Activated naive CD4-positive, alpha-beta T cell treated with anti-CD3 and anti-CD28 coated beads for 36 hours (primary cell): ENCODE results near the gene RASSF3. TPM values are rescaled to one million over a fixed set of nuclear protein-coding genes. Genes with fewer than 3 reads are reported as not detected.

Experiments used
- CTCF ChIA-PET: fragments of 350-600 bp; sonication (Branson Sonifier 250); formaldehyde crosslinking; loops from one replicate; lab custom pipeline; 2021; ENCODE audit warnings: antibody characterized with exemption; lab: Charles Lee
- DNase-seq: peaks from one replicate; pipeline ENCODE4 v3.0.0-alpha.2; 2020
- H3K27ac Mint-ChIP-seq: one replicate; pipeline ENCODE4 v1.8.0; 2021; ENCODE audit warnings: mild to moderate bottlenecking, mixed read lengths
- H3K27me3 Mint-ChIP-seq: one replicate; pipeline ENCODE4 v1.8.0; 2021; ENCODE audit warnings: low read depth, mixed read lengths
- H3K36me3 Mint-ChIP-seq: one replicate; pipeline ENCODE4 v1.8.0; 2021; ENCODE audit warnings: low read depth, mixed read lengths
- H3K4me1 Mint-ChIP-seq: one replicate; pipeline ENCODE4 v1.8.0; 2021; ENCODE audit warnings: low read depth, mixed read lengths
- H3K4me3 Mint-ChIP-seq: one replicate; pipeline ENCODE4 v1.8.0; 2021; ENCODE audit warnings: mild to moderate bottlenecking, moderate library complexity, mixed read lengths
- H3K9me3 Mint-ChIP-seq: one replicate; pipeline ENCODE4 v1.8.0; 2021; ENCODE audit warnings: mixed read lengths
- intact Hi-C: fragments of 100-400 bp; cut with micrococcal nuclease; formaldehyde crosslinking; loops from one replicate; pipeline ENCODE4 v1.15.1; 2023
- total RNA-seq, 2 experiments: library from RNA; stranded (reverse); gene quantifications; one replicate each; pipeline ENCODE4 v1.2.3, GENCODE V29; 2021

RASSF3 gene
- total RNA-seq, 2 experiments from 2014 or later: 39.4 to 43.8 TPM

DNA sequence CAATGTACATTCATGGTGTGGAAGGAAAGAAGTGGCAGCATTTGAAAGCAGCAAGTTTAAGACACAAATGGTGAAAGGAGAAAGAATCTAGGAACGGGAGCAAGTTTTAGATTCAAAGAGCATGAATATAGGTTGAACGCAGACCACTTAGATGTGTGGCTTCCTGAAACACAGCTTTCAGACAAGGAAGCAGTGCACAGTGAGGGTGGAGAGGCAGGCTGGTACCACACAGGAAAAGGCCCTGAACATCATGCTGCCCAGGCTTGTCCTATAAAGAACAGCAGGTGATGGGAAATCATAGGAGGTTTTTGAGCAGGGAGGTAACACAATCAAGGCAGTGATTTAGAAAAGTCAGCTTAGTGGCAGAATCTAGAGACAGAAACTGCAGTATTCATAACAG is 113.3 kb downstream of the RASSF3 start:
- peaks cover 21% of the 10 kb centered on the region for H3K36me3 Mint-ChIP-seq
- DNase-seq: no peak
- H3K27ac Mint-ChIP-seq: peak overlapping the region; percentile 10
- H3K9me3 Mint-ChIP-seq: no peaks in the 10 kb centered on the region
- CTCF ChIA-PET: no interaction called here
- H3K27me3 Mint-ChIP-seq: no peaks in the 10 kb centered on the region
- no peak overlapping the region for H3K4me3 Mint-ChIP-seq
- intact Hi-C loops: no loop called here
- peaks cover 5% of the 10 kb centered on the region for H3K4me1 Mint-ChIP-seq

DNA sequence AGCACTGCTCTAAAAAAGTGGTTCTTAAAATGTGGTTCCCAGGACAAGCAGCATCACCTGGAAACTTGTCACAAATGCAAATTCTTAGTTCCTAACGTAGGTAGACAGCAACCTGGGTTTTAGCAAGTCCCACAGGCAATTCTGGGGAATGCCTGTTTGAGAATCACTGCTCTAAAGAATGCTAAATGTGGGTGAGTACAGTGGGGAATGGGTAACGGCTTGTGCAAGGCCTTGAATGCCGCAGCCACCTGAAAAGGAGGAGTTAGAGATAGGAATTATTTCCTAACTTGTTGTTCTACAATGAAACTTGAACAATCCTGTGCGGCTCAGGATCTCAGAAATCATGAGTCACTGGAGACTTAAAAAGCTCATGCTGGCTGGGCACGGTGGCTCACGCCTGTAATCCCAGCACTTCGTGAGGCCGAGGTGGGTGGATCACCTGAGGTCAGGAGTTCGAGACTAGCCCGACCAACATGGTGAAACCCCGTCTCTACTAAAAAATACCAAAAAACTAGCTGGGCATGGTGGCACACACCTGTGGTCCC is 114.0 kb downstream of the RASSF3 start:
- H3K27ac Mint-ChIP-seq: no peak overlapping the region
- DNase-seq: no peak
- H3K9me3 Mint-ChIP-seq: no peaks in the 10 kb centered on the region
- no peaks in the 10 kb centered on the region for H3K27me3 Mint-ChIP-seq
- no peak overlapping the region for H3K4me3 Mint-ChIP-seq
- peaks cover 5% of the 10 kb centered on the region for H3K4me1 Mint-ChIP-seq
- CTCF ChIA-PET: no interaction called here
- intact Hi-C loops: no loop called here
- peaks cover 21% of the 10 kb centered on the region for H3K36me3 Mint-ChIP-seq

DNA sequence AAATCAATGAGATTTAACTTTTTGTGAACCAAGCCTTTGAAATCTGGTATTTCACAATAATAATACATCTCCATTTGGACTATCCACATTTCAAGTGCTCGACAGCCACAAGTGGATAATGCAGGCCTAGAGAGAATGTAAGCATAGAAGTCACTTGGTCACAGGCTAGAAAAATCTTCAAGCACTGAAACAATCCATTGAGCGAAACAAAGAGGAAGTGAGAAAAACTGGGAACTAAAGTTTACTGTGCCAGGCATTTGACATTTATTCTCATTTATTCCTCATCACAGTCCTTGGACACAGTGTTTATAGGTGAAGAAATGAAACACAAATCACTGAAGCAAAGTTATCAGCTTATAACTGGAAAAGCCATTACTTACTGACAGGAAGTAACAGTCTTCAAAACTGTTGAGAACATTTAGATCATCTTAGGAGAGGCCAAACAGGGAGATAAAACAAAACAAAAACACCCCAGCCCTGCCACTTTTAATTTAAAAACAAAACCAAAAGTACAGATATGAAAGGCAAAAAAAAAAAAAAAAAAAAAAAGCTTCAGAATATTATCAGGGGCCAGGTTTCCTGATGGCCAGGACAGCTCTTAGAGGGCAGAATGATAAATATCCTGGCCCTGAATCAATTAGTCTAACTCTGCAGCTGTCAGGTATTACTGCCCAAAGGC is 119.8 kb downstream of the RASSF3 start:
- Mint-ChIP-seq H3K4me3 (no peak overlapping the region), H3K4me1 (peaks cover 17% of the 10 kb centered on the region)
- intact Hi-C loops: no loop called here

DNA sequence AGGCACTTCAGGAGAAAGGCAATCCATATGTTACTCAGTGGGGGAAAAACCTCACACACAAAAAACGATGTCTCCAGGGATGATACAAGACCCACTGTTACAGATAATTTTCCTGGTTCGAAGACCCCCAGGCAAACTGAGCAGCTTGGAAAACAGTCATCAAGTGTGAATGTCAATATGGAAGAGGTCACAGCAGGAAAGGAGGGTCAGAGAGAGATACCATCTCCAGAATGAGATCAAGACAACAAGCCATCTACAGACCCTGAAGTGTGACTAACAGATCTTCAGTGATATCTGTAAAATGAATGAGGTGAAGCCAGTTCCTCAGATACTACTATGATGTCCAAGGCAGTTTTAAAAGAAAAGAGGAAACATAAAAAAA is 120.3 kb downstream of the RASSF3 start:
- Mint-ChIP-seq H3K9me3 (no peaks in the 10 kb centered on the region), H3K4me3 (no peak overlapping the region), H3K27me3 (no peaks in the 10 kb centered on the region), H3K36me3 (peaks cover 13% of the 10 kb centered on the region), H3K27ac (peak overlapping the region; percentile 47), H3K4me1 (peaks cover 17% of the 10 kb centered on the region)
- intact Hi-C loops: no loop called here
- no peak for DNase-seq
- CTCF ChIA-PET: no interaction called here

More for the DNA sequence above, 119.8 kb downstream of the RASSF3 start:
- no peak for DNase-seq
- Mint-ChIP-seq H3K9me3 (no peaks in the 10 kb centered on the region), H3K27me3 (no peaks in the 10 kb centered on the region), H3K36me3 (peaks cover 14% of the 10 kb centered on the region), H3K27ac (peak overlapping the region; percentile 47)
- CTCF ChIA-PET: no interaction called here

DNA sequence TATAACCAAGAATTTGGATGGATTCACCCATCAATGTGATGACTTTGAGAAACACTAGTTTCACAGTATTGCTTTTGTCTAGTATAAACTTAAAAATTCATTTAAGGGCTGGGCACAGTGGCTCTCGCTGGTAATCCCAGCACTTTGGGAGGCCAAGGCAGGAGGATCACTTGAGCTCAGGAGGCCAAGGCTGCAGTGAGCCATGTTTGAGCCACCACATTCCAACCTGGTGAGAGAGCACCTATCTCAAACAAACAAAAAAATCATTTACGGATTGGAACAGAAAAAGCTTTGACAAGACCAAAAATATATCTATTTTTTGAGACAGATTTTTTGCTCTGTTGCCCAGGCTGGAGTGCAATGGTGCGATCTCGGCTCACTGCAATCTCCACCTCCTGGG is 121.4 kb downstream of the RASSF3 start:
- Mint-ChIP-seq H3K36me3 (peaks cover 13% of the 10 kb centered on the region), H3K27me3 (no peaks in the 10 kb centered on the region), H3K9me3 (no peaks in the 10 kb centered on the region), H3K27ac (no peak overlapping the region), H3K4me1 (peaks cover 17% of the 10 kb centered on the region), H3K4me3 (no peak overlapping the region)
- intact Hi-C loops: no loop called here
- CTCF ChIA-PET: no interaction called here
- DNase-seq: no peak

DNA sequence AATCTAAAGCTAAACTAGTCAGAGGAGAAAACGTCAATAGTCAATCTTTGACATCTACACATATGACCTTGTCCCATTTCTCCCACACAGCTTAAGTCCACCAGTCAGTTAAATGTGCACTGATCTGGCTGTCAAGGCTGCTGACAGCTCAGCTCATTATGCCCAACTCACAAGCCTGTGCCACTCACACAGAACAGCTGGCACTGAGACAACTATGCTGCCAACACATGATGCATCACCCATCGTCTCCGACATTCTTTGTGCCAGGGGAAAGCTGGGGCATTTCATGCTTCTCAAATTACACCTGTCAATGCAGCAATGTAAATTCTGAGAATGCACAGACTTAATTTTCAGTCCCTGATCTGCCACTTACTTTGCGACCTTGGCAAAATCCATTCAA is 123.6 kb downstream of the RASSF3 start:
- Mint-ChIP-seq H3K4me1 (peaks cover 33% of the 10 kb centered on the region), H3K9me3 (no peaks in the 10 kb centered on the region), H3K27ac (no peak overlapping the region), H3K27me3 (no peaks in the 10 kb centered on the region), H3K36me3 (peaks cover 24% of the 10 kb centered on the region), H3K4me3 (no peak overlapping the region)
- no peak for DNase-seq
- intact Hi-C loops: no loop called here
- CTCF ChIA-PET: interaction anchor here (1.3 to 1.5 kb wide), 2 partner anchors 38 to 184 kb away, joined by 3 read pairs; no protein-coding TSS in a partner anchor

DNA sequence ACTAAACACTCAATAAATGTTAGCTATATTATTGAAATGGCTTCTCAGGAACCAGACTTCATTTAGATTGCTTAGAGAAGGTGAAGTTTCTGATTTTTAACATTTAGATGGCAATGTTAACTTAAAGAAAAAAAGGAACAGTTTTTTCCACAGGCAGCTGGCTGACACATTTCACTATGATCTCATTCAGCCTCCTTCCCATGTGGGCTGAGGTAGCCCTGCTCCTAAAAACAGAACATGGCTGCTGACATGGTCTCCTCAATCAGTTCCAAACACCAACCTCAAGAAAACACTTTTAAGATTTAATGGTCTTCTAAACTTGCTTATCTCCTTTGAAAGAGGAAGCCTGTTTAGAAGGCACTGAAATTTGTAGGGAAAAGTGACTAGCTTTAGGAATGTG is 125.1 kb downstream of the RASSF3 start:
- DNase-seq: no peak
- no peak overlapping the region for H3K4me3 Mint-ChIP-seq
- no peaks in the 10 kb centered on the region for H3K27me3 Mint-ChIP-seq
- peaks cover 28% of the 10 kb centered on the region for H3K4me1 Mint-ChIP-seq
- intact Hi-C loops: no loop called here
- peaks cover 35% of the 10 kb centered on the region for H3K36me3 Mint-ChIP-seq
- CTCF ChIA-PET: interaction anchor here (0.6 to 2.0 kb wide), 3 partner anchors 17 to 301 kb away, joined by 3 to 5 read pairs (median 3); no protein-coding TSS in a partner anchor
- no peak overlapping the region for H3K27ac Mint-ChIP-seq
- no peaks in the 10 kb centered on the region for H3K9me3 Mint-ChIP-seq

DNA sequence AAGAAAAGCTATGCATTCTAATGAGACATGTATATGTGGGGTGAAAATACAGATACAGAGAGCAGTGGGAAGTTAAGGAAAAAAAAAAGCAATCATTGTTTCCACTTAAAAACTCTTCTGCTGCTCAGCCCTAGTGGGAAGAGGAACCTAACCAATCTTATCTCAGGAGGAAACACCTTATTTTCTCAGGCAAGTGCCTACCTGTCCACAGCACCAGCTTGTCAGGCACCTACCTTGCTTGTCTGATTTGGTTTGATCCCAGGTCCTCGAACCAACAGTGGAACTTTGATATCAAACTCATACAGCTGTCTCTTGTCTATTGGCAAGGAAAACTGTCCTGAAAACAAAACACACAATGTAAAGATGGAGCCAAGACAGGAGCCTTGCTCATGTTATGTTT is 126.5 kb downstream of the RASSF3 start:
- Mint-ChIP-seq H3K27ac (no peak overlapping the region), H3K36me3 (peaks cover 35% of the 10 kb centered on the region), H3K4me3 (no peak overlapping the region), H3K4me1 (peaks cover 18% of the 10 kb centered on the region), H3K27me3 (no peaks in the 10 kb centered on the region), H3K9me3 (no peaks in the 10 kb centered on the region)
- intact Hi-C loops: no loop called here
- CTCF ChIA-PET: interaction anchor here (2.0 kb wide), 1 partner anchor 18 kb away, joined by 5 read pairs; no protein-coding TSS in a partner anchor
- DNase-seq: no peak

DNA sequence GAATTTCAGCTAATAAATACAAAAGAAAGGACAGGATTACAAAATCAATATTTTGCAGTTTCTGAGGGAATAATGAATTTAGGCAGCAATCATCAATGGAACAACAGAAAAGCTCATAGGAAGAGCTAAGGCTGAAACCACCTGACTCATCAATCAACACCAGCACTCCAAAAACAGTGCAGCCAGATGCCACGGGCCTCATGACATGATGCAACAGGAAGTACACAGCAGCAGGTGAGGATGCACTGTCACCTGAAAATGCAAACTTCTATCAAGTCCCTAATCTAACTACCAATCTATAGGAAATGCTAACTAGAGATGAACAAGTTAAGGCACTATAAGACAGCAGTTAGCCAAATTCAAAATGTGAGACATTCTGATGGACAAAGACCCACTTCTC is 127.2 kb downstream of the RASSF3 start:
- peaks cover 40% of the 10 kb centered on the region for H3K36me3 Mint-ChIP-seq
- intact Hi-C loops: no loop called here
- CTCF ChIA-PET: interaction anchor here (2.0 kb wide), 1 partner anchor 19 kb away, joined by 5 read pairs; no protein-coding TSS in a partner anchor
- H3K27ac Mint-ChIP-seq: peak overlapping the region; percentile 50
- no peaks in the 10 kb centered on the region for H3K9me3 Mint-ChIP-seq
- H3K27me3 Mint-ChIP-seq: no peaks in the 10 kb centered on the region
- DNase-seq: peak; percentile 76
- H3K4me1 Mint-ChIP-seq: peaks cover 23% of the 10 kb centered on the region
- no peak overlapping the region for H3K4me3 Mint-ChIP-seq

DNA sequence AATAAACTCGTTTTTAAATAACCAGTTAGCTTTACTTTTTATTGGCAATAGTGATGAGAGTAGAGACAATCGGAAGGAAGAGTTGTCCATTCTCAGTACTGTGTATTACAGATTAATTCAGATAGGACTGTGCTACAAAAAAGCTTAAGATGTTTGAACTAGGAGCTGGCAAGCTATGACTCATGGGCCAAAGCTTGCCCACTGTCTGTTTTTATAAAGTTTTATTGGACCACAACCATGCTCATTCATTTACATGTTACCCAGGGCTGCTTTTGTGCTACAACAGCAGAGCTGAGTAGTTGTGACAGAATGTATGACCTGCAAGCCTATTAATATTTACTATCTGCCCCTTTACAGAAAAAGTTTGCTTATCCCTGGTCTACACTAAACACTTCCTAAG is 129.5 kb downstream of the RASSF3 start:
- H3K27ac Mint-ChIP-seq: no peak overlapping the region

DNA sequence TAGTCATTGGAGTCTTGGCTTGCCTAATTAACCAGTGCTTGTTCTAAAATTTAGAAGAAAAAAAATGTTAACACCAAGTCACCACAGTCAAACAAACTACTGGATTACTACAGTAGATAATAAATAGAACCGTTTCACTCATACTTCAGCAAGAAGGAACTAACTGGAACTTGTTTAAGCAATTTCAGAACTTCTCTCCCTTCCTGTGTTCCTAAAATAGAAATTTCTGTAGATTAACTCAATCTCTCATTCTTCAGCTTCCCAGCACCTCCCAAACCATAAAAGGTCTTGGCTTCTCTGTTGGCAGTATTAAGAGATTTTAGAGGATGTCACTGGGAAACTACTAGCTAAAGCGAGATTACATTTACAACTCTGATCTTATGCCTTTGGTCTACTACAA is 130.4 kb downstream of the RASSF3 start:
- intact Hi-C loops: no loop called here
- H3K36me3 Mint-ChIP-seq: peaks cover 41% of the 10 kb centered on the region
- H3K27me3 Mint-ChIP-seq: no peaks in the 10 kb centered on the region
- no peak overlapping the region for H3K27ac Mint-ChIP-seq
- peaks cover 24% of the 10 kb centered on the region for H3K4me1 Mint-ChIP-seq
- CTCF ChIA-PET: interaction anchor here (1.6 kb wide), 1 partner anchor 189 kb away, joined by 4 read pairs; no protein-coding TSS in a partner anchor
- no peaks in the 10 kb centered on the region for H3K9me3 Mint-ChIP-seq
- H3K4me3 Mint-ChIP-seq: no peak overlapping the region
- DNase-seq: no peak

More for the DNA sequence above, 129.5 kb downstream of the RASSF3 start:
- DNase-seq: no peak
- peaks cover 42% of the 10 kb centered on the region for H3K36me3 Mint-ChIP-seq
- H3K9me3 Mint-ChIP-seq: no peaks in the 10 kb centered on the region
- H3K4me3 Mint-ChIP-seq: no peak overlapping the region
- H3K4me1 Mint-ChIP-seq: peaks cover 24% of the 10 kb centered on the region
- intact Hi-C loops: no loop called here
- H3K27me3 Mint-ChIP-seq: no peaks in the 10 kb centered on the region
- CTCF ChIA-PET: interaction anchor here (1.0 to 1.6 kb wide), 3 partner anchors 56 to 190 kb away, joined by 3 to 4 read pairs (median 4); no protein-coding TSS in a partner anchor

DNA sequence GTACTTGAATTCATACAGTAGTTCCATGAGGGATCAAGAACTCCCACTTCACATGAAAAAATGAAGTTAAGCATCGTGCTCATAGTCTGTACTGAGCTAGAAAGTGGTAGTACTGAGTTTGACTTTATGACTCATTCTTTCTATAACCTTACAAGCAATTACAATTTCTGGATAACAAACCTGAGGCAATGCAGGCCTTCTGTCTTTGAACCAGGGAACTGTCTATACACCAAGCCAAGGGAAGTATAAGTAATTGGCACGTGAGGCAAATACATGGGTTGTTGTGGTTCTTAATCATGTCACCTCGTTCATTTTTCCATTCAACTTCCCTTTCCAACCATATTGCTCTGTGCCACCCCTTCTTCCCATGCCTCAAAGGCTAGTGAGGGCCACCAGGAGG is 132.1 kb downstream of the RASSF3 start:
- Mint-ChIP-seq H3K36me3 (peaks cover 49% of the 10 kb centered on the region), H3K9me3 (no peaks in the 10 kb centered on the region)
- CTCF ChIA-PET: no interaction called here

DNA sequence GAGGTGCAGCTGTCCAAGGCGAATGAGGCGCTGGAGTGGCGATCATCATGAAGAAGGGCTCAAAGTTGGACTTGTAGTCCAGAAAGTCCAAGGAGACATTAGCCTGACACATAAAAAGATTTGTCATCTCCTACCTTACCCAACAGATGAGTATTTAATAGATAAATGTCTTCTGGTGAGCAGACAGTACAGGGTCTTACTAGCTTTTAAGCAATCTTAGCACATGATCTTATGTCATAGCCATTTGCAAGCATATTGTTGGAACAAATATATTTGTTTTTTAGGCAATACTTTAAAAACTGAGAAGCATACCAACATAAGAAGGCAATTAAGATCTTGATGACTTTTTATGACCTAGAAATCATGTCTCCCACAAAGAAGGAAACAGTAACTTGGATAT is 132.9 kb downstream of the RASSF3 start:
- H3K27ac Mint-ChIP-seq: peak overlapping the region; percentile 24
- H3K4me1 Mint-ChIP-seq: peaks cover 15% of the 10 kb centered on the region
- DNase-seq: no peak
- intact Hi-C loops: no loop called here
- H3K36me3 Mint-ChIP-seq: peaks cover 47% of the 10 kb centered on the region
- CTCF ChIA-PET: no interaction called here
- H3K9me3 Mint-ChIP-seq: no peaks in the 10 kb centered on the region
- H3K4me3 Mint-ChIP-seq: no peak overlapping the region
- H3K27me3 Mint-ChIP-seq: no peaks in the 10 kb centered on the region

More for the DNA sequence above, 132.1 kb downstream of the RASSF3 start:
- H3K27ac Mint-ChIP-seq: no peak overlapping the region
- DNase-seq: no peak
- intact Hi-C loops: loop anchor here (1.0 kb wide), 1 partner anchor 17 kb away; the partner anchor contains the start of gene GNS
- peaks cover 21% of the 10 kb centered on the region for H3K4me1 Mint-ChIP-seq
- no peak overlapping the region for H3K4me3 Mint-ChIP-seq
- H3K27me3 Mint-ChIP-seq: no peaks in the 10 kb centered on the region
